Measurements from ENCODE around the gene TCF7L1.

Gene TCF7L1

DNA sequence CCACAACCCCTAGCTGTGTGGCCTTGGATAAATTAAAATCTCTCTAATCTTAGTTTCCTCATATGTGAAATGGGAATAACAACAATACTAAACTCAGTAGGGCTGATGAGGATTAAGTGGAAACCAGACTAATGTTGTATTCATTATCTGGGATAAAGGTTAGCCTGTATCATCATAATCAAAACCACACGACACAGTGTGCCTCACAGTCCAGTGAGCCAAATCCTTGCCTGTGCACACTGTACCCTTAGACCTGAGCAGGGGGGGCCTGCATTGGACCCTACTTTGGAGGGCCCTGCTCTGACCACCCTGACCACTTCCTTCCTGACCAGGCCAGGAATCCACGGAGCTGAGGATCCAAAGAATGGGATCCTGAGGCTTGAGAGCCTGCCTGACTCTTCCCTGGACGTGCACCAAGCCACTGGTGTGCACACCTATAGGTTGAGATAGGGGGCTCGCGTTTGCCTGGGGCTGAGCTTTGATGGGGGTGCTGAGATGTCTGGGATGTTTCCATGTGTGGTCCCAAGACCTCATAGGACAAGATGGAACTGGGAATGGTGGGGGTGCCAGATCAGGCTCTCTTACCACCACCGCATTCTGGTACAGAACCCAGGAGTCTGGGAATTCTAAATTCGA is 124.9 kb downstream of the TCF7L1 start:
- TF ChIP-seq EZH2phosphoT487 (IDR thresholded peaks at IDR 0.05; ENCODE audit: borderline replicate concordance, low read length), result no peak
- TF ChIP-seq, protein P1, sequence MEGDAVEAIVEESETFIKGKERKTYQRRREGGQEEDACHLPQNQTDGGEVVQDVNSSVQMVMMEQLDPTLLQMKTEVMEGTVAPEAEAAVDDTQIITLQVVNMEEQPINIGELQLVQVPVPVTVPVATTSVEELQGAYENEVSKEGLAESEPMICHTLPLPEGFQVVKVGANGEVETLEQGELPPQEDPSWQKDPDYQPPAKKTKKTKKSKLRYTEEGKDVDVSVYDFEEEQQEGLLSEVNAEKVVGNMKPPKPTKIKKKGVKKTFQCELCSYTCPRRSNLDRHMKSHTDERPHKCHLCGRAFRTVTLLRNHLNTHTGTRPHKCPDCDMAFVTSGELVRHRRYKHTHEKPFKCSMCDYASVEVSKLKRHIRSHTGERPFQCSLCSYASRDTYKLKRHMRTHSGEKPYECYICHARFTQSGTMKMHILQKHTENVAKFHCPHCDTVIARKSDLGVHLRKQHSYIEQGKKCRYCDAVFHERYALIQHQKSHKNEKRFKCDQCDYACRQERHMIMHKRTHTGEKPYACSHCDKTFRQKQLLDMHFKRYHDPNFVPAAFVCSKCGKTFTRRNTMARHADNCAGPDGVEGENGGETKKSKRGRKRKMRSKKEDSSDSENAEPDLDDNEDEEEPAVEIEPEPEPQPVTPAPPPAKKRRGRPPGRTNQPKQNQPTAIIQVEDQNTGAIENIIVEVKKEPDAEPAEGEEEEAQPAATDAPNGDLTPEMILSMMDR (IDR thresholded peaks at IDR 0.05; ENCODE audit: low read depth, low read length, poor library complexity, severe bottlenecking), result no peak
- Histone ChIP-seq H3K79me2 (ENCODE audit: control insufficient read depth, low read length) (no peaks in the 10 kb centered on the region), H3K9me2 (replicated peaks; ENCODE audit: control insufficient read depth, low read length) (no peaks in the 10 kb centered on the region), H3K4me1 (ENCODE audit: control insufficient read depth, low read length) (no peaks in the 10 kb centered on the region), H3F3A (ENCODE audit: control insufficient read depth, insufficient read depth) (no peaks in the 10 kb centered on the region), H3K9me3 (ENCODE audit: control insufficient read depth, insufficient read depth, low read length) (no peaks in the 10 kb centered on the region), H3K27me3 (ENCODE audit: control insufficient read depth, low read length) (peaks cover 2% of the 10 kb centered on the region; the same call in 1 of the 2 replicates), H4K20me1 (ENCODE audit: control insufficient read depth, insufficient read depth, low read depth, low read length) (no peaks in the 10 kb centered on the region), H3K27ac (ENCODE audit: low read depth, low read length) (no peak overlapping the region), H3K4me2 (ENCODE audit: low read length) (no peak overlapping the region), H3K4me3 (ENCODE audit: low read length) (no peak overlapping the region), H3K36me3 (ENCODE audit: control insufficient read depth, low read length) (no peaks in the 10 kb centered on the region)

DNA sequence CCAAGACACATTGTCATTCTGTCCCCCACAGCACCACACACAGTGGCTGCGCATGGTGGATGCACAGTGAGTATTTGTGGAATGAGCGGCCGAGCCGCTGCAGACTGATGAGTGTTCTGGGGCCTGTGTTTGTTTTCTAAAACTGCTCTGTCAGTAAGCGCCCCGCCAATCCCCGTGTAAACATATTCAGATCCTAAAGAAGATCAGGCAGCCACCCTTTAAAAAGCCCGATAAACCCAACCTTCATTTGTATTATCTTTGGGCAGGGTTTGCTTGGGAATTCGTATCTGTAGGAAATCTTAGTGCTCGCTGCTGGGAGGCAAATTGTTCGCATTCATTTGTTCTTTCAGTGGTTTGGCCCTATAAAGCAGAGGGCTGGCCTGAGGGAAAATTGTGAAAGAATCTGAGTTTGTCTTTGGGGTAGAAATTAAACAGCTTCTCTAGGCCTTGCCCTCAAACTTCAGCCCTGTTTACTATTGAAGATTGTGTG is 126.0 kb downstream of the TCF7L1 start:
- TF ChIP-seq, protein P1 (IDR thresholded peaks at IDR 0.05; ENCODE audit: low read depth, low read length, poor library complexity, severe bottlenecking), result no peak
- TF ChIP-seq EZH2phosphoT487 (IDR thresholded peaks at IDR 0.05; ENCODE audit: borderline replicate concordance, low read length), result no peak
- no peak overlapping the region for H3K4me2 ChIP-seq (ENCODE audit: low read length)
- no peak overlapping the region for H3K4me3 ChIP-seq (ENCODE audit: low read length)
- H3K27ac ChIP-seq (ENCODE audit: low read depth, low read length), result no peak overlapping the region
- H3K79me2 ChIP-seq (ENCODE audit: control insufficient read depth, low read length), result no peaks in the 10 kb centered on the region
- H3K27me3 ChIP-seq (ENCODE audit: control insufficient read depth, low read length), result no peaks in the 10 kb centered on the region; the same call in 1 of the 2 replicates
- H3F3A ChIP-seq (ENCODE audit: control insufficient read depth, insufficient read depth), result no peaks in the 10 kb centered on the region
- no peaks in the 10 kb centered on the region for H3K36me3 ChIP-seq (ENCODE audit: control insufficient read depth, low read length)
- H3K9me2 ChIP-seq (replicated peaks; ENCODE audit: control insufficient read depth, low read length), result no peaks in the 10 kb centered on the region
- no peaks in the 10 kb centered on the region for H4K20me1 ChIP-seq (ENCODE audit: control insufficient read depth, insufficient read depth, low read depth, low read length)
- H3K9me3 ChIP-seq (ENCODE audit: control insufficient read depth, insufficient read depth, low read length), result no peaks in the 10 kb centered on the region
- H3K4me1 ChIP-seq (ENCODE audit: control insufficient read depth, low read length), result no peaks in the 10 kb centered on the region

DNA sequence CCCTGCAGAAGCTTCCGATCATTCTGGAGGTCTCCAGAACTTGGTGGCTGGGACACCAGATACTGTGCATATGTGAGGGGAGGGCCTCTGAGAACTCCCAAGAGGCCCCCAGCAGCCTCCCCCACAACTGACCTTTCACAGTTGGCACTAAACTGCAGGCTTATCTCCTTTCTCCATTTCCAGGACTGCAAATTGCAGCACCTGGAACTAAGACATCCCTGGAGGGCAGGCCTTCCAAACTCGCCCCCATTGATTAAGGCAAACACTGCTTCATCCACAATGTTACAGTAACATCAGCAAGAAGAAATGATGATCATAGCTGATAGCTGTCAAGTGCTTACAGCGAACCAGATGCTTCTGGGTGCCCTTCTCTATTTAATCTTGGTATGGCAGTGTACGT is 126.7 kb downstream of the TCF7L1 start:
- H3K9me2 ChIP-seq (replicated peaks; ENCODE audit: control insufficient read depth, low read length), result no peaks in the 10 kb centered on the region
- H3K4me2 ChIP-seq (ENCODE audit: low read length), result no peak overlapping the region
- H3K4me3 ChIP-seq (ENCODE audit: low read length), result no peak overlapping the region
- no peaks in the 10 kb centered on the region for H3K36me3 ChIP-seq (ENCODE audit: control insufficient read depth, low read length)
- H3K27ac ChIP-seq (ENCODE audit: low read depth, low read length), result no peak overlapping the region
- TF ChIP-seq EZH2phosphoT487 (IDR thresholded peaks at IDR 0.05; ENCODE audit: borderline replicate concordance, low read length), result no peak
- TF ChIP-seq, protein P1 (IDR thresholded peaks at IDR 0.05; ENCODE audit: low read depth, low read length, poor library complexity, severe bottlenecking), result no peak
- H3K9me3 ChIP-seq (ENCODE audit: control insufficient read depth, insufficient read depth, low read length), result no peaks in the 10 kb centered on the region
- no peaks in the 10 kb centered on the region; the same call in 1 of the 2 replicates for H3K27me3 ChIP-seq (ENCODE audit: control insufficient read depth, low read length)
- no peaks in the 10 kb centered on the region for H3K79me2 ChIP-seq (ENCODE audit: control insufficient read depth, low read length)
- no peaks in the 10 kb centered on the region for H3F3A ChIP-seq (ENCODE audit: control insufficient read depth, insufficient read depth)
- H4K20me1 ChIP-seq (ENCODE audit: control insufficient read depth, insufficient read depth, low read depth, low read length), result no peaks in the 10 kb centered on the region
- H3K4me1 ChIP-seq (ENCODE audit: control insufficient read depth, low read length), result no peaks in the 10 kb centered on the region
